GM23248 (cell line): ENCODE measurements around the gene SH2D3C. TPM values are rescaled to one million over a fixed set of nuclear protein-coding genes. Genes with fewer than 3 reads are reported as not detected.

Experiments
- DNase-seq: peaks from one replicate; pipeline ENCODE4 v3.0.0-alpha.2; 2015
- H2AFZ ChIP-seq: fragments of 200-600 bp; sonication (generic); 2 replicates; pipeline ENCODE4 v1.6.1; 2016; ENCODE audit warnings: antibody characterized with exemption
- H3F3A ChIP-seq: fragments of 200-600 bp; sonication (generic); 2 replicates; pipeline ENCODE4 v1.6.1; 2016; ENCODE audit warnings: mild to moderate bottlenecking, antibody characterized with exemption, mixed run types; ENCODE audit not compliant: insufficient read depth
- H3K27ac ChIP-seq: fragments of 200-600 bp; sonication (generic); 2 replicates; pipeline ENCODE4 v1.5.1; 2016; ENCODE audit warnings: mild to moderate bottlenecking
- H3K27me3 ChIP-seq: fragments of 200-600 bp; sonication (generic); replicated peaks from 2 replicates; pipeline ENCODE4 v1.6.1; 2016; ENCODE audit warnings: mild to moderate bottlenecking; ENCODE audit not compliant: insufficient read depth
- H3K36me3 ChIP-seq: fragments of 200-600 bp; sonication (generic); 2 replicates; pipeline ENCODE4 v1.6.1; 2016; ENCODE audit warnings: low read depth, mild to moderate bottlenecking
- H3K4me1 ChIP-seq: fragments of 200-600 bp; sonication (generic); 2 replicates; pipeline ENCODE4 v1.6.1; 2016; ENCODE audit warnings: mild to moderate bottlenecking; ENCODE audit not compliant: insufficient read depth
- H3K4me2 ChIP-seq: fragments of 200-600 bp; sonication (generic); one replicate; pipeline ENCODE4 v1.6.1; 2016; ENCODE audit warnings: mild to moderate bottlenecking; ENCODE audit not compliant: unreplicated experiment
- H3K4me3 ChIP-seq: fragments of 200-600 bp; sonication (generic); 2 replicates; pipeline ENCODE4 v1.5.1; 2016; ENCODE audit warnings: mild to moderate bottlenecking
- H3K79me2 ChIP-seq: fragments of 200-600 bp; sonication (generic); 2 replicates; pipeline ENCODE4 v1.6.1; 2016; ENCODE audit warnings: mild to moderate bottlenecking; ENCODE audit not compliant: insufficient read depth
- H3K9ac ChIP-seq: fragments of 200-600 bp; sonication (generic); 2 replicates; pipeline ENCODE4 v1.6.1; 2016; ENCODE audit warnings: mild to moderate bottlenecking
- H3K9me2 ChIP-seq: fragments of 200-600 bp; sonication (generic); 2 replicates; pipeline ENCODE4 v1.6.1; 2016; ENCODE audit warnings: mixed run types, mild to moderate bottlenecking, moderate library complexity; ENCODE audit not compliant: insufficient read depth
- H3K9me3 ChIP-seq: fragments of 200-600 bp; sonication (generic); one replicate; pipeline ENCODE4 v1.6.1; 2017; ENCODE audit warnings: low read depth
- H4K20me1 ChIP-seq: fragments of 200-600 bp; sonication (generic); 2 replicates; pipeline ENCODE4 v1.6.0; 2016; ENCODE audit not compliant: insufficient read depth
- EZH2 ChIP-seq: fragments of 200-600 bp; sonication (generic); IDR thresholded peaks from 2 replicates; pipeline ENCODE4 v1.6.1; 2018; ENCODE audit warnings: antibody characterized with exemption, mild to moderate bottlenecking; ENCODE audit not compliant: insufficient read depth, poor library complexity, severe bottlenecking
- EZH2phosphoT487 ChIP-seq: fragments of 200-600 bp; sonication (generic); IDR thresholded peaks from 2 replicates; pipeline ENCODE4 v1.6.1; 2018; ENCODE audit warnings: antibody characterized with exemption, moderate library complexity, mild to moderate bottlenecking, low read depth; ENCODE audit not compliant: insufficient read depth
- WGBS, 2 experiments: methylation state at CpG; one replicate each; pipeline ENCODE4 v1.1.6; 2015 to 2017; ENCODE audit warnings: low lambda C conversion rate in 2 of 2, low coverage in 1 of 2; ENCODE audit errors: missing lambda C conversion rate in 2 of 2; 5-methylcytosine and 5-hydroxymethylcytosine counted together
- in situ Hi-C: fragments of 300-500 bp; cut with MboI; formaldehyde crosslinking; loops from 2 replicates; pipeline ENCODE4 v1.15.0; 2020
- polyA plus RNA-seq: library from polyadenylated mRNA; unstranded; fragments of >200 nt; fragmentation: Nextera tagmentation; extraction: Ambion mirVana; gene quantifications from 2 replicates; pipeline ENCODE4 v1.2.1, GENCODE V29; 2016
- total RNA-seq: library from RNA; depleted of rRNA; stranded (reverse); fragments of >200 nt; shearing (Covaris generic); gene quantifications from 2 replicates; pipeline ENCODE4 v1.2.3, GENCODE V29; 2014

SH2D3C gene
- total and polyA plus RNA-seq, 2 experiments from 2014 or later, result not detected

DNA sequence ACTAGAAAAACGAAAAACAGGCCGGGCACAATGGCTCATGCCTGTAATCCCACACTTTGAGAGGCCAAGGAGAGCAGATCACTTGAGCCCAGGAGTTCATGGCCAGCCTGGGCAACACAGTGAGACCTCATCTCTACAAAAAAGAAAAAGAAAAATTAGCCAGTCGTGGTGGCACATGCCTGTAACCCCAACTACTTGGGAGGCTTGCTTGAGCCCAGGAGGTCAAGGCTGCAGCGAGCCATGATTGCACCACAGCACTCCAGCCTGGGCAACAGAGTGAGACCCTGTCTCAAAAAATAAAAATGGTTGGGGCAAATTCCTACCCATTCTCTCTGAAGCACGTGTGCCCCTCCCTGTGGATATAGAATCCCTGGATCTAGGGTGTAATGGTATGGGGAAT, 80.1 kb downstream of the SH2D3C start:
- WGBS, 2 experiments, result 90 to 91% methylated on average over 5 of the region's 5 CpGs
- no peak overlapping the region for H3K9ac ChIP-seq
- H3K79me2 ChIP-seq, result no peaks in the 10 kb centered on the region
- no peaks in the 10 kb centered on the region for H4K20me1 ChIP-seq
- no peak overlapping the region for H2AFZ ChIP-seq
- H3K9me2 ChIP-seq, result no peaks in the 10 kb centered on the region
- no peaks in the 10 kb centered on the region for H3K36me3 ChIP-seq
- no peak for TF ChIP-seq EZH2phosphoT487
- TF ChIP-seq EZH2, result no peak
- DNase-seq, result no peak
- H3K27ac ChIP-seq, result no peak overlapping the region
- peaks cover 14% of the 10 kb centered on the region for H3K4me1 ChIP-seq
- H3K9me3 ChIP-seq, result no peaks in the 10 kb centered on the region
- in situ Hi-C loops, result no loop called here
- H3K27me3 ChIP-seq, result no peaks in the 10 kb centered on the region
- no peak overlapping the region for H3K4me2 ChIP-seq
- H3K4me3 ChIP-seq, result no peak overlapping the region
- H3F3A ChIP-seq, result peaks cover 16% of the 10 kb centered on the region; the same call in 1 of the 2 replicates

DNA sequence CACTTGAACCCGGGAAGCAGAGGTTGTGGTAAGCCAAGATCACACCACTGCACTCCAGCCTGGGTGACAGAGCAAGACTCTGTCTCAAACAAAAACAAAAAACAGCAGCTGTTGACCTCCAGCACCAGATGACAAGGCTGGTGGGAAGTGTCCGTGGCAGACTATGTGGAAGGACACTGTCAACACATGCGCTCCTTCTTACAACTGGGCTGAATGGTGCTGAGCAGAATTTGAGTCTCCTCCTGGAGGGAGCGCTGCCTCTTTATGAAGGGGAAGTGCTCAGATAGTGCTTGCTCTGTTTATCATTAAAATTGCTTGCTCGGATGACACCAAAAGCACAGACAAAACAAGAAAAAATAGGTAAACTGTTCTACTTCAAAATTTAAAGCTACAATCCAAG, 80.9 kb downstream of the SH2D3C start:
- Histone ChIP-seq H2AFZ (no peak overlapping the region), H3K79me2 (no peaks in the 10 kb centered on the region), H3K4me1 (peaks cover 14% of the 10 kb centered on the region), H3K9me2 (no peaks in the 10 kb centered on the region), H3K27ac (no peak overlapping the region), H4K20me1 (no peaks in the 10 kb centered on the region), H3K4me3 (no peak overlapping the region), H3K4me2 (no peak overlapping the region), H3K9me3 (no peaks in the 10 kb centered on the region), H3K9ac (no peak overlapping the region), H3K27me3 (no peaks in the 10 kb centered on the region), H3K36me3 (no peaks in the 10 kb centered on the region), H3F3A (peaks cover 16% of the 10 kb centered on the region; the same call in 1 of the 2 replicates)
- 50 to 61% methylated on average over 5 of the region's 5 CpGs for WGBS, 2 experiments
- TF ChIP-seq EZH2 (no peak), EZH2phosphoT487 (no peak)
- in situ Hi-C loops, result no loop called here
- DNase-seq, result no peak

DNA sequence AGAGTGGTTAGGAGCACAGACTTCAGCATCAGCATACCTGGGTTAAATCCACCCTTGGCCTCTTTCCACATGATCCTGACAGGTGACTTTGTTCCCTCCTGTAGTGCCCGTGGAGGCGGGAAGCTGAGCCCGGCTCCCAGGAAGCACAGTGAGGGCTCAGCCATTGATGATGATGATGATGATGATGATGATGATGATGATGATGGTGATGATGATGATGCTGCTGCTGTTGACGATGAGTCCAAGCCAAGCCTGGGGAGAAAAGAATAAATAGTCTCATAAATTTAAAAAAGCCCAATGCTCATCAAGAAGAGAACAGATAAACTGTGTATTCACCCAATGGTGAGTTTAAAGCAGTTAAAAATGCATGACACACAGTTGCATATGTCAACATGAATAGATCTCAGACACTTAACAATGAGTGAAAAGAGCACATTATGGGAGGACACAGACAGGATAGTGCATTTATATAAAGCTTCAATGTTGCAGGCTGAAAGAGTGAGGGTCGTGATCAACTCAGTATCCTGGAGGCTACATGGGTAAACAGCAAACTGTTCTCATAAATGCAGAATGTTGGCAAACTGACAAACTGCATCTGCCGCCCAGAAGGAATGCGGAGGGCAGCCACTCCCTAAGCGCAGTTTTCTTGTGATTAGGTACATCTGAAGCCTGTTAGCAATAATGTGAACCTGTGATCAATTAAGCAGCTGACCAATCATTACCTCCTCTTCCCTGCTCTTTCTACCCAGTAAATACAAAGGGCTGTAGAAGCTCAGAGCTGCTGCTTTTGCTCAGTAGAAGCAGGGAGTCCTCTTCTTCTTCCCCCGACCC, 83.4 kb downstream of the SH2D3C start:
- H3K9me3 ChIP-seq, result no peaks in the 10 kb centered on the region
- H3K9ac ChIP-seq, result peak overlapping the region; percentile 47
- peaks cover 16% of the 10 kb centered on the region; the same call in 1 of the 2 replicates for H3F3A ChIP-seq
- in situ Hi-C loops, result no loop called here
- H3K4me3 ChIP-seq, result 0 out of 2 replicates have a peak overlapping the region, but pooled peaks have one; percentile 17
- no peaks in the 10 kb centered on the region for H3K27me3 ChIP-seq
- WGBS, 2 experiments, result 35 to 36% methylated on average over 9 of the region's 9 CpGs
- H3K4me2 ChIP-seq, result peak overlapping the region; percentile 59
- H2AFZ ChIP-seq, result no peak overlapping the region
- H3K9me2 ChIP-seq, result no peaks in the 10 kb centered on the region
- TF ChIP-seq EZH2phosphoT487 (no peak), EZH2 (no peak)
- peak overlapping the region; percentile 42 for H3K27ac ChIP-seq
- peaks cover 14% of the 10 kb centered on the region for H3K4me1 ChIP-seq
- no peaks in the 10 kb centered on the region for H3K79me2 ChIP-seq
- DNase-seq, result peak; percentile 62
- 0 out of 2 replicates have a peak, but pooled peaks cover 4% of the 10 kb centered on the region for H3K36me3 ChIP-seq
- no peaks in the 10 kb centered on the region for H4K20me1 ChIP-seq

DNA sequence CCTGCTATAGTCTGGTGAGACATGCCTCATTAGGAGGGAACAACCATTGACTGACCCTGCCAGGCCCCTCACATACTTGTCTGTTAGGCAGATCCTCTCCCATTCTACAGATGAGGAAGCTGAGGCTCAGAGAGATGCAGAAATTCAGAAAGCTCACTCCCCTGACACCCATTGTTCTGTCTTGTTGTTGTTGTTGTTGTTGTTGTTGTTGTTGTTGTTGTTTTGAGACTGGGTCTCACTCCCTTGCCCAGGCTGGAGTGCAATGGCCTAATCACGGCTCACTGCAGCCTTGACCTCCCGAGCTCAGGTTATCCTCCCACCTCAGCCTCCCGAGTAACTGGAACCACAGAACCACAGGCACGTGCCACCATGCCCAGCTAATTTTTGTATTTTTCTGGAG, 84.8 kb downstream of the SH2D3C start:
- in situ Hi-C loops, result no loop called here
- TF ChIP-seq EZH2phosphoT487 (no peak), EZH2 (no peak)

More for the DNA sequence above, 84.8 kb downstream of the SH2D3C start:
- no peak overlapping the region for H3K9ac ChIP-seq
- H3K9me3 ChIP-seq, result no peaks in the 10 kb centered on the region
- H3K27ac ChIP-seq, result no peak overlapping the region
- H3K27me3 ChIP-seq, result no peaks in the 10 kb centered on the region
- DNase-seq, result no peak
- no peak overlapping the region for H3K4me3 ChIP-seq
- H3K4me2 ChIP-seq, result no peak overlapping the region
- H3K4me1 ChIP-seq, result peaks cover 14% of the 10 kb centered on the region
- 0 out of 2 replicates have a peak, but pooled peaks cover 4% of the 10 kb centered on the region for H3K36me3 ChIP-seq
- no peaks in the 10 kb centered on the region for H3K9me2 ChIP-seq
- WGBS, 2 experiments, result 83 to 87% methylated on average over 4 of the region's 4 CpGs
- no peaks in the 10 kb centered on the region for H3K79me2 ChIP-seq
- H4K20me1 ChIP-seq, result no peaks in the 10 kb centered on the region
- H2AFZ ChIP-seq, result no peak overlapping the region
- H3F3A ChIP-seq, result peaks cover 16% of the 10 kb centered on the region; the same call in 1 of the 2 replicates
